Head of caudate nucleus (tissue), 42 donors: ENCODE results near the gene UNC5C.

Experiments
- DNase-seq, 42 donors: peaks; one replicate each; pipeline versions ENCODE4 v3.0.0 to v3.0.0-alpha.2; 2020 to 2021; ENCODE audit warnings: mixed read lengths in 7 of 42
- intact Hi-C: fragments of 100-400 bp; cut with DNase I; formaldehyde crosslinking; loops from one replicate; pipeline ENCODE4 v1.15.0; 2022

The UNC5C gene

DNA sequence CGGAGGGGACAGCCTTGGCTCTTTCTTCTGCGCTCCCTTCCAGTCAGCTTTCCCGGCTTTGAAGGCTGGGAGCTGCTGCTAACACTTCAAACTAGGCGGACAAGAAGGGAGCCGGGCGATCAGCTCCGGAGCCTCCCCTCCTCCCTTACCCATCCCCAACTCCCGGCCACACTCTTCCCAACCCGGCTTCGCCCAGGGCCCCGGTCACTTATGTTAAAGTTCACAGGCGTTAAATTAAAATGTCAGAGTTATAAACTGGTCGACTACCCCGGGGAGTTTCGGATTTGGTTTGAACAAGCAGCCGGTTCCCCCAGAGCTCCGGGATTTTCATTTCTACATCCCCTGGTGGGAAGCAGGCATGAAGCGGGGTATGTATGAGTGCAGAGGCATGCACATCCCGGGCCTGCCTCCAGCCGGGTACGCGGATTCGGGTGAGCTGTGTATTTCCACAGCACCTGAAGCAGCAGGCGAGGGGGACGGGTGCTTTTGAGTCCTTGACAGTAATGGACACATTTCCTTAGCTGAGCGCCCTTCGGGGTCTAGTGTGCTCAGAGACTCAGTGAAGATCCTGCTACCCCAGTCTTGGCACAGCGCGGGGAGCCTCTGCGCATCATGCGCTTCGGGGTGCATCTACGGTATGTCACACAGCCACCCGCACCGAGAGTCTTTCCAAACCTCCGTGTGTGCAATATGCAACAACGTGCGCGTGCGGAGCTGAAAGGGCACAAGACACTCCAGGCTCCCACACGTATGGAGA, 880 bp downstream of the UNC5C start:
- intact Hi-C loops, result loop anchor here (5.0 kb wide), 2 partner anchors 186 to 381 kb away; no protein-coding TSS in a partner anchor
- DNase-seq, result peak; percentile 53 to 87 (median 75)

DNA sequence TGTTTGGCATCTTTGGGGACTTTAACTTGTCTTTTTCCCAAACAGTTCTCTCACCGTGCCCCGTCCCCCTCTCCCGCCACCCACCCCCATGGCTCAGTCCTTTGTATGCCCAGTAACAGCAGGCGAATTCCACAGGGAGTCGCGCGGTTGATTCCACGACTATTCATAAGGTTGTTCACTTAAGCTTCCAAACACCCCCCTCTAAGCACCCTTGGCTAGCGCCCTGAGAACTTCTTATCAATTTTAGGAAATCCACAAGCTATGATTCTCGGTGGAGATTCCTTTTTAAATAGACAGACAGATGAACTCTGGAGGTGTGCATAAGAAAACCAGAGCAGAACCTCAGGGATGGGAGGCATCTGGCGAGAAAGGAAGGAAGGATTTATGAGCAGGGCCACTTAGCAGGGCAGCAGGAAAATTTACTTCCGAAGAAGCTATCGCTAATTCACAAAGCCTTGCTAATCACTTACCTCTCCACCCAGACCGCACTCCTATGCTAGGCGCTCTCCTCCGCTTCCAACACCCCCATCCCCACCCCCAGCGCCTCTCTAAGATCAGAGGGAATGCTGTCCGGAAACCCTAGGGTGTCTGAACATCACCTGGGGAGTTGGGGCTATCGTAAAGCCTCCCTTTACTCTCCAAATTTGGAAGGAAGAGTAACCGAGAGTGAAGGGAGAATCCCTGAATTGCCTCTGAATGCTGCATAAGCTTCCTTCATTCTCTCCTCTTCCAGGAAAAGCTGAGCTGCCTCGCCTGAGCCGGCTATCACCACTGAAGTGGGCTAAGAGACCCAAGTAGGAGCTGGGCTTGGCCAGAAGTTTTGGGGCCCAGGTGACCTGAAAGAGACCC, 1.7 kb downstream of the UNC5C start:
- intact Hi-C loops, result loop anchor here (5.0 kb wide), 2 partner anchors 185 to 380 kb away; no protein-coding TSS in a partner anchor
- peak in 27 of 42 donors; percentile 18 to 72 (median 36) for DNase-seq

DNA sequence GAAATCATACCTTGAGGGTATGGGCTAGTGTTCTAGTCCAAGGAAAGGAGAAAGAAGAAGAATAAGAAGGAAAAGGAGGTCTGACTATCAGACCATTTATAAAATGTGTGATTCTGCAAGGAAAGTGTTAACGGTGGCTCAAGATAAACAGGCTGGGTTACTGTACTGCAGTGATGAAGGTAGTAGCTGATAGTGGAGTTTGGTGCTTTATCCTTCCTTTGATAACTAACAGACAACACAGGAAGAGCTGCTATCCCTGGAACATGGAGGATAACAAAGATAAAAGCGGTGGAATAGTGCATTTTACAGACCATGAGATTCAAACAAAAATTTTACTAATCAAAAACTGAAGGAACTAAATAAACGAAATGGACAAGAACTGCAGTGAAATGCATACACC, 2.6 kb downstream of the UNC5C start:
- DNase-seq, result no peak
- intact Hi-C loops, result loop anchor here (5.0 kb wide), 2 partner anchors 184 to 379 kb away; no protein-coding TSS in a partner anchor

DNA sequence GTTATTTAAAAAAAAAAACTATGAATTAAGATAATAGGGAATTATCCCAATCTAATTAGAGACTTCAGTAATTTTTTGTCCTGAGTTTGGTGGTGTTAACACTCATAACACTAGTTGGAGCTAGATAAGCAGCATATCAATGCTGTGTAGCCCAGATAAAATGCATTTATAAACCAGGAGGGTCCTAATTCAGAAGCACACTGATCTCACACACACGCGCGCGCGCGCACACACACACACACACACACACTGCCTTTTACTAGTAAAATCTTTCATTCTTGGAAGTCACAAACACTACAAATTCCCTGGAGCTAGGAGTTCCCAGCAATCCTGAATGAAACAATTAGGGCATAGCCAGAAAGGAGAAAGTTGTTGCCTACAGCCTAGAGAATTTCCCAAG, 3.2 kb downstream of the UNC5C start:
- DNase-seq, result peak in 2 of 42 donors; percentile 33 to 50
- intact Hi-C loops, result loop anchor here (5.0 kb wide), 2 partner anchors 183 to 378 kb away; no protein-coding TSS in a partner anchor

DNA sequence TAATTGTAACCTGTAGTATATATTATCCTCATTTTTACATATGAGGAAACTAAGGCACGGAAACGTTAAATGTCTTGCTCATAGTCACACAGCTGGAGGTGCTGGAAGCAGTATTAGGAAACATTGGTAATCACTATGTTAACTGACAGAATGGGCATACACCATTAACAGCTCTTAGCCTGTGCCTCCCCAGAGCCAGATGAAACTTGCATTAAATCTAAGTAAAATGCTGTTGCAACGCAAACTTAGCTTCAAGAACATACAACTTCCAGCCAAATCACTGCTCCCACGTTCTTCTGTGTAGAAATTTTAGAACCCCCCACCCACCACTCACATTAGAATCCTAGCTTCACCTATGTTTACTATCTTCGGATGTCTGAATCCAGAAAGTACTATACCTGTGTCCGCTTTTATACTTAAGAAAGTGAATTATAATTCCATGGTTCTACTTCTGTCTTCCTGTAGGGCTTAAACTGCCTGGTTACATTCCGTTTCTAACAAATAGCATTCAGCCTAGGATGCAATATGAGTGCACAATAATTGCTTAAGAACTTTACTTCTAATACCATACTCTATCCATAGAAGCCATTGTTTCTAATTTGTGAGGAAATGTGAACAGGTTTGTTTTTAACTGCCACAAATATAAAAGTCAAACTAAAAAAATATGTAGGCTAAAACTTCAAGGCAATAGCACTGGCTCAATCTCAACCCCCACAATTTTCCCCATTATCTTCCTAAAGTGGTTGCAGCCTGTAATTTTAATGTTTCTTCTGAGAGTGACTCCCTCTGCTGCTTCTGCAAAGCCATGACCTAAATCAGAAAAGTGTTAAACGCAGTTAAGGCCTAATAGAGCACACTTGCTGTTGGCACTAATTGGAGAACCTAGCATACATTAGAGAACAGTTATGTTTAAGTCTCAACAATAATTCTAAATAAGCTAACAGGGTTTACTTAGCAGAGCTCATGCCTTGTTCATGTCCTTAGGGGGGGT, 4.4 kb downstream of the UNC5C start:
- DNase-seq, result peak in 3 of 42 donors; percentile 40 to 59 (median 45)
- intact Hi-C loops, result loop anchor here (5.0 kb wide), 2 partner anchors 182 to 377 kb away; no protein-coding TSS in a partner anchor

DNA sequence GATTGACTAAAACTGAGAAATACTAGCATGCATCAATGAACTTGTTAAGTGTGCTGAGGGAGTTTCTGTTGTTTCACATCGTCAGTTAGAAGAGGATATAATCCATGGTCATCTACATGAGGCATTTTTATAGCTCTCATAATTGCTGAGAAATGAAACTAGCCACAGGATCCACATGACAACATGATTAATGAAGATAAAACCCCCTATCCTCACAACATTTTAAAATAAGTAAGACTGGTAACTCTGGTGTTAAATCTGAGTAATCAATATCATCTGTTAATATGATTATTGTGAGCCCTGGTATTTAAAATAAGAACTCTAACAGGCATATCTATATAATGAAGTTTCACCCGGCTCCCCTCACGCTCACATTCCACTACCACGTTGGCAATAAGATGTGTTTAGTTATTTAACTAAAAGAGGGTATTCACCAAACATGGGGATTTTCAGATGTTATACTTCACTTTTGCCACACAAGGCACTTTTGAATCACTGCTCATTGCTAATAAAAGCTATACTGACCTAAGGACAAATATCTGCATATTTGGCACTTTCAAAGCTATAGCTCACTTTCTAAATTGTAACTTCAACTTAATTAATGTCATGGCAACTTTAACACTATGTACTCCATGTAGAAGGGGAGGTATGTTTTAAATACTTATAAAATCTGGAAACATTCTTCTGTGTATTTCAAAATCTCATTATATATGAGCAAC, 6.7 kb downstream of the UNC5C start:
- intact Hi-C loops, result no loop called here
- no peak for DNase-seq

DNA sequence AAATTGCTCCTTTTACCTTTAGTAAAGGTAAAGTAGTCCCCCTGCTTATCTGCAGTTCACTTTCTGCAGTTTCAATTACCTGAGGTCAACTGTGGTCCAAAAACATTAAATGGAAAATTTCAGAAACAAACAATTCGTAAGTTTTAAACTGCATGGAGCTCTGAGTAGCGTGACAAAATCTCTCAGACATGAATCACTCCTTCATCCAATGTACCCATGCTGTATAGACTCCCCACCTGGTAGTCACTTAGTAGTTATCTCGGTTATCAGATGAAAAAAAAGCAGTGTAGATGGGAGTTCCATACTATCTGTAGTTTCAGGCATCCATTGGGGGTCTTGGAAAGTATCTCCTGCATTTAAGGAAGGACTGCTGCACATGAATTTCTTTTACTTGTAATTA, 7.7 kb downstream of the UNC5C start:
- DNase-seq, result no peak
- intact Hi-C loops, result no loop called here

DNA sequence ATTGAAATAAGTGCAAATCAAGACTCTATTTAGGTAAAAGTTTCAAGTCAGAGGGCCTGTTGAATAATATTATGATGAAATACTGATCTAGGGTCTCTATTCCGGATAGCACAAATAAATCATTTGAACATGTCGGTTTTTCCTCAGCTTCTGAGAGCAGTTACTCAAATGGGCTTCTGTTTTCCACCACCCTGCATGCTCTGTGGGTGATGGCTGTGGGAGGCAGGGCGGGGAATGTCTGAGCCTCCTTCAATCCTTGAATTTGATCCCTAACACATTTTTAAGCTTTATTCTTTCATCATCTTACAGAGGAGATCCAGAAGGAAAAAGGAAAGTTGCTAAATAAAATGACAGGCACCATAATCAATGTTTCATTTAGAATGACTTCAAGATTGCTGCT, 8.5 kb downstream of the UNC5C start:
- peak in 22 of 42 donors; percentile 22 to 71 (median 48) for DNase-seq
- intact Hi-C loops, result no loop called here

DNA sequence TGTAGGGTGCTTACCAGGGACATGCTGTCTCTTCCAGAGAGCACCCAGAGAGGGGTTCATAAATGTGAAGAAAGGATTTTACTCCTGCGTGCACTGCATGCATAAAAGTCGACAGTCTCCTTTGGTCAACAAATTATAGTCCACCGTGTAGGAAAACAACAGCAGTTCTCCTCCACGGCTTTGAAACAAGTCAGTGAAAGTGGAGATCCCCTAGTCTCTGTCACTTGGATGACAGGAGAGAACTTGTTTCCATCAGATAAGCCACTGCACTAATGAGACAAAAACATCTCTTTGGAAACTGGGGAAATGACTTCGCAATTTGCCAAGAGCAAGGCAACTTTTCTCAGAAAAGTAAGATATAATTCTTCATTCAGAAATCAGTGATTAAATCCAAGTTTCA, 9.7 kb downstream of the UNC5C start:
- peak in 1 of 42 donors; percentile 36 for DNase-seq
- intact Hi-C loops, result no loop called here

DNA sequence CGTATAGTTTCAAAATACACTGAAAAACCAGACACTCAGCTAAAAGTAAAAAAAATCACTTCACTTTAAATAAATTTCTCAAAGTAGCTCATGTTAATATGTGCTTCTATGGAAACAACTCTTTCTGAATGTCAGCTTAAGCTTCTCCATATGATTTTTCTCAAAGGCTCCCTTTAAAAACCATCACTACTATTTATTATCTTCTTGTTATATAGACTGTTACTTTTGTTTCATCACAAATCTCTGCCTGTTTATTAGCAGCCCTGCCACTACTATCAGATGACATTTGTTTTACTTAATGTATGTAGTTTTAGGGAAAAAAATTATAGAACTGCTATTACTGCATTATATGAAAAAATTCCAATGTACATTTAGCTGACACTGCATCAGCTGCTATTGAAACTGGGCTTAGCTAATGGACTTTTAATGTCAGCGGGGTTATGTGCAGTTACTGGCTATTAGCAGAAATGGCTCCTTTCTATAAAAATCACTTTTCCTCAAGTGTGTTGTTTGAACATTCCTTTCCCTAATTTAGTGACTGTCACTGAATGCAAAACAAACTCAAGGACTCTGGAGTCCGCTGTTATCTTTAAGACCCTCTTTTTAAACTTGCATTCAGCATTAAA, 10.8 kb downstream of the UNC5C start:
- no peak for DNase-seq
- intact Hi-C loops, result no loop called here

DNA sequence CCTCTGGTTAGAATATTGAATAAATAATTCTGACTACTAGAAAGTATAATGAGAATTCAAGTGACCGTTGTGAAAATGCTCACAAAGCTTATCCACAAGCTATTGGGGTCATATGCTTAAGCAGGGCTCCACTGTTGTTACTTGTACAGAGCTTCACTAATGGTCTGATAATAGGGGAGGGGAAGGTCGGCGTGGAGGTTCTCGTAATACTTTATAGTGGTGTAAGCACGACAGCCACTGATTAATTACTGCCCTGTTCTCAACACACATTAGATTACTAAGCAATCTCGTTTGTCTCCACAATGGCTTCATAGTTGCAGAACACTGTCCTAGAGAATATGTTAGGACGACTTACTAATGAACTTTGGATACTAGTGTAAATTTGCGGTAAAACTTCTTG, 11.6 kb downstream of the UNC5C start:
- DNase-seq, result peak in 1 of 42 donors; percentile 37

DNA sequence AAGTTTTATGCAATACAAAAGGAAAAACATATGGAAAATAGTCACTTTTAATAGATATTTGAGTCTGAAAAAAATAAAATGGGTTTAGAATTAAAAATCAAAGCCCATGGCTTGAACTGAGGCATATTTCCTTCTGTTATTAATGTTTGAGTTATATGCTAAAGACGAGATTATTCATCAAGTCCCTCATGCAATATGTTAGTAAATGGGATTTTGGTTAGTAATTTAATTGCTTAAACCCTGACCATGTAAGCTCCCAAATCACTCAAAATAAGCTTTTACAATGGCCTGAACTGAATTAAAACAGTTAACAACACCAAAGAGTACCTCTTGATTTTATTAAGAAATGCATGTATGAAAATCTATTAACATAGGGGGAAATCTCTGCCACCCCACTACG, 12.1 kb downstream of the UNC5C start:
- intact Hi-C loops, result no loop called here
- no peak for DNase-seq

More for the DNA sequence above, 11.6 kb downstream of the UNC5C start:
- intact Hi-C loops, result no loop called here

DNA sequence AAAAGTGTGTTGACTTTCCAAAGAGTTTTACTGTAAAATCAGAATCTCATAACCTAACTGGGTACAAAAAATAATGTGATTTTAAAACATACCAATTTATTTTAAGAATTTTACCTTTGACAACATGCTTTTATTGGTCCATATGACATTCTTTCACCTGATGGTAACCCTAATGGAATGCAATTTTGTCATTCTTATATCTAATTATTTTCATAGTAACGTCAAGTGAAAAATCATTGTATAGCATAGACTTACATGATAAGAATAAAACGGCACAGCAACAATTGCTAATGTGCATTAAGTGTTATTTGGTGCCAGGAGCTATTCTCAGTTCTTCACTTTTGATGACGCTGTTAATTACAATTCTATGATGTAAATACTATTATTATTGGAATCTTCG, 13.6 kb downstream of the UNC5C start:
- intact Hi-C loops, result no loop called here
- DNase-seq, result no peak

DNA sequence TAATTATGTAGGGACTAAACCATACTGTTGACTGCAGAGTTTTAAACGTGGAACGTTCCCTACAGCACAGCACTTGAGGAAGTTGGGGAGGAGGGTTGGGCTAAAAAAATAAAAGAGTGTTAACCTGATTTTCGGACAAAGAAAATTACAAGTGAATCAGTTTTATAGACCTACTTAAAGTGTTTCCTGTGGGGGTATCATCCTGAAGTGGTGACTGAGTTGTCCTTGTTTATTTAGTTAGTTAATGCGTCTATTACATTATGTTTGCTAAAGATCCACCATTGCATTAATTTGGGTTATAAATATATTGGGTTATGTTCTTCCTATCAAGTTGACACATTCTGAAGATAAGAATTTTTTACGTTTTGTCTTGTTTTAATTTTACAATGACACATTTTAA, 14.7 kb downstream of the UNC5C start:
- intact Hi-C loops, result no loop called here
- no peak for DNase-seq

DNA sequence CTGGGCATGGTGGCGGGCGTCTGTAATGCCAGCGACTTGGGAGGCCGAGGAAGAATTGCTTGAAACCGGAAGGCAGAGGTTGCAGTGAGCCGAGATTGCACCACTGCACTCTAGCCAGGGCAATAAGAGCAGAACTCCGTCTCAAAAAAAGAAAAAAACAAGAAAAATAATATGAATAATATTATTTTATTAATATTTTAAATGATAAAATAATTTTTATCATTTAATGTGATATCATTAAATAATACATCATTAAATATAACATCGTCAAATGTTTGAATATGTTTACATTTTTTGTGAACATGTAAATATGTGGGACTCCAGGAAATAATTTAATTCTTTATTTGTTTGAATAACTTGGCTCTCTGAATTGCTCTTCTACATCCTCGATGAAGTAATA, 15.5 kb downstream of the UNC5C start:
- no peak for DNase-seq
- intact Hi-C loops, result no loop called here

DNA sequence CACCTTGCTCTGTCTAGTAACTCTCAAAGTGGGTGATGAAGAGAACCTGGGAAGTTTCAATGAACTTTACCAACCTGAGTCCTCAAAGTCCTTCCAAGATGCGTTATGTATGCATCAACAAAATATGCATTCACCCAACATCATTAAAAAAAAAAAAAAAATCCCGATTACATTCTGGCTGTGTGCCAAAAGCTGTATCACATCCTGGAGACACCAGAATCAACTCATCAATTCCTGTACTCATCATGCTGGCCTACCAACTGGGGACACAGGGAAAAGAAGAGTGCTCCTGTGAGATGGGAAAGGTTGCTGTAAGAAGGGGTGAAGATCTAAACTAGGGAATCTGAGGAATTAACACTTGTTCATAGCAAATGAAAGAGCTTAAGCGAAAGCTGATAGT, 16.5 kb downstream of the UNC5C start:
- intact Hi-C loops, result no loop called here
- DNase-seq, result no peak

DNA sequence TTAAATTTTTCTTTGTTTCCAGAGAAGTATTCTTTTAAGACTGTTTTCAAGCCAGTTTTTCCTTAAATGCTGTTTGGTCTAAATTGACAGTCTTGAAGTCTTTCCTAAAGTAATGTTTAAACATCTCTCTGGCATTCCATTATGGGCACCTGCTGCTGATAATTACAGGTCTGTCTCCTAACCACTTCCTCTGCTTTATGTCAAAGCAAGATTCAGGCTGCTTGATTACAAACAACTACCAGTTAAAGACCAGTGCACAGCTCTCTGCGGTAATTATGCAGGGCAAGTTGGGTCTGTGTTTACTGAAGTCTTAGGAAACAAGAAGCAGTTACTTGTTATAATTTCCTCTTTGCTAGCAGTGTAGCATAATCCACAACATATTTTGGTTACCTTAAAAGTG, 17.6 kb downstream of the UNC5C start:
- intact Hi-C loops, result no loop called here
- no peak for DNase-seq

DNA sequence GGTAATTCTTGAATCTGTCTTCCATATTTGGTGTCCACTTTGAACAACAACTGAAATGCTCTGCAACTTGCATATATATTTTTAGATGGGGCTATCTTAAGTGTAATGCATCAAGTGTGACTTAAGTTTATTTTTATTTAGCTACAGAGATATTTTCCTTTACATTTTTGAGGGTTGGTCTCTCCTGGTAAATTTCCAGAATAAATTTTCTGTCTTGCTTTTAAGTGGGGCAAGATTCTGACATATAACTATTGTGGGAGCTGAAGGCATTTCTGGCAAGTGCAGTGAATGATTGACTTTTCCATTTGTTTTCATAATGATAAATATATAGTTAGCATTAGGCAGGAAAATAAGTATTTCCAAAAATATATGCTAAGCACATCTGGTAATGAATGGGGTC, 18.8 kb downstream of the UNC5C start:
- intact Hi-C loops, result no loop called here
- DNase-seq, result no peak
